ENCODE measurements around the gene WDR83. TPM values are rescaled to one million over a fixed set of nuclear protein-coding genes. Genes with fewer than 3 reads are reported as not detected.

Gene WDR83
- polyA plus RNA-seq, 2 of the 4 experiments (the other 2 are of a cell fraction), result 4.8 to 11.4 TPM

- H3K4me3 ChIP-seq, result no peak overlapping the region
- TF ChIP-seq NR3C1 (IDR thresholded peaks at IDR 0.05) (no peak), RARB (CRISPR knock-in tag; IDR thresholded peaks at IDR 0.05) (no peak)
These were observed 18.5 kb upstream of the WDR83 start for GRCh38 chr19:12648088-12648487.

GRCh38 chr19:12649941-12650340 lies 16.7 kb upstream of the WDR83 start:
- Histone ChIP-seq H3K4me2 (no peak overlapping the region), H3K4me3 (no peak overlapping the region), H3K9me3 (peaks cover 5% of the 10 kb centered on the region; the same call in 1 of the 3 replicates), H3K27ac (no peak overlapping the region), H3K4me1 (no peaks in the 10 kb centered on the region)
- FAIRE-seq, result no peak
- WGBS (ENCODE audit: missing lambda C conversion rate), result 95% methylated on average over 6 of the region's 10 CpGs
- DNase-seq (ENCODE audit: low read depth in 1 of 2, low spot score in 1 of 2), result no peak
- TF ChIP-seq NPAS2 (CRISPR knock-in tag; IDR thresholded peaks at IDR 0.05; ENCODE audit: borderline replicate concordance) (no peak), EP300 (IDR thresholded peaks at IDR 0.05) (no peak), FOSB (CRISPR knock-in tag; IDR thresholded peaks at IDR 0.05) (no peak), TP53 (CRISPR knock-in tag; IDR thresholded peaks at IDR 0.05) (no peak), RCOR1 (IDR thresholded peaks at IDR 0.05; ENCODE audit: low read depth, low read length) (no peak), CTCF (IDR thresholded peaks at IDR 0.05) (no peak), RARB (CRISPR knock-in tag; IDR thresholded peaks at IDR 0.05) (no peak), ZC3H11A (IDR thresholded peaks at IDR 0.05) (no peak), PBX3 (IDR thresholded peaks at IDR 0.05) (no peak), BCL3 (IDR thresholded peaks at IDR 0.05) (no peak), HOXB13 (CRISPR knock-in tag; IDR thresholded peaks at IDR 0.05; ENCODE audit: low read depth) (no peak), HDAC2 (IDR thresholded peaks at IDR 0.05) (no peak), CHD2 (IDR thresholded peaks at IDR 0.05; ENCODE audit: low read length, partially characterized antibody) (no peak), CBX8 (IDR thresholded peaks at IDR 0.05) (no peak), MYC (IDR thresholded peaks at IDR 0.05; ENCODE audit: borderline replicate concordance, low read length) (no peak), JUNB (IDR thresholded peaks at IDR 0.05) (no peak), PHF8 (IDR thresholded peaks at IDR 0.05; ENCODE audit: borderline replicate concordance, low read depth) (no peak), ZFP36 (IDR thresholded peaks at IDR 0.05; ENCODE audit: borderline replicate concordance, partially characterized antibody) (no peak), CEBPB (IDR thresholded peaks at IDR 0.05) (no peak), MAFK (IDR thresholded peaks at IDR 0.05; ENCODE audit: partially characterized antibody) (no peak)
- ChIA-PET POLR2A (no interaction called here), CTCF (interaction anchor here (0.7 kb wide), 1 partner anchor 855 kb away, joined by 3 read pairs; no protein-coding TSS in a partner anchor)
- ATAC-seq, result no peak

More at GRCh38 chr19:12648088-12648487, 18.5 kb upstream of the WDR83 start:
- H3K4me1 ChIP-seq, result no peaks in the 10 kb centered on the region
- ATAC-seq (no peak), DNase-seq (ENCODE audit: low read depth in 1 of 2, low spot score in 1 of 2) (no peak), FAIRE-seq (no peak)
- H3K4me2 ChIP-seq, result no peak overlapping the region
- H3K9me3 ChIP-seq, result peaks cover 5% of the 10 kb centered on the region; the same call in 1 of the 3 replicates
- POLR2A ChIA-PET, result no interaction called here
- WGBS (ENCODE audit: missing lambda C conversion rate), result 66% methylated on average over 11 of the region's 29 CpGs
- CTCF ChIA-PET, result no interaction called here
- H3K27ac ChIP-seq, result no peak overlapping the region

- CTCF ChIA-PET, result no interaction called here
- FAIRE-seq (no peak), ATAC-seq (no peak)
These were observed 14.4 kb upstream of the WDR83 start for GRCh38 chr19:12652219-12652618.

More at GRCh38 chr19:12652219-12652618, 14.4 kb upstream of the WDR83 start:
- DNase-seq (ENCODE audit: low read depth in 1 of 2, low spot score in 1 of 2), result no peak
- Histone ChIP-seq H3K4me2 (no peak overlapping the region), H3K27ac (no peak overlapping the region), H3K4me3 (no peak overlapping the region), H3K9me3 (peaks cover 2% of the 10 kb centered on the region; the same call in 1 of the 3 replicates), H3K4me1 (no peaks in the 10 kb centered on the region)
- 85% methylated on average over 6 of the region's 6 CpGs for WGBS (ENCODE audit: missing lambda C conversion rate)
- TF ChIP-seq FOSB (CRISPR knock-in tag; IDR thresholded peaks at IDR 0.05), result no peak
- TF ChIP-seq E2F6 (IDR thresholded peaks at IDR 0.05; ENCODE audit: borderline replicate concordance, low read depth), result no peak
- no peak for TF ChIP-seq NPAS2 (CRISPR knock-in tag; IDR thresholded peaks at IDR 0.05; ENCODE audit: borderline replicate concordance)
- TF ChIP-seq RAD21 (conservative IDR thresholded peaks at IDR 0.05 in 1 of 2, IDR thresholded peaks at IDR 0.05 in 1 of 2), result no peak
- POLR2A ChIA-PET, result no interaction called here
